HPDE6-E6E7 (cell line): ENCODE data around the gene PNPLA7.
"Not testable (repeated sequence)": the region's sequence is repeated elsewhere in the genome, so short reads cannot be mapped to it uniquely, and the experiment has no call there.

Experiments used
- DNase-seq: peaks from one replicate; pipeline ENCODE4 v3.0.0; 2011; ENCODE audit warnings: missing footprints; ENCODE audit errors: extremely low spot score

PNPLA7 gene

GRCh38 chr9:137478962-137479861 is 71.0 kb downstream of the PNPLA7 start:
- no peak for DNase-seq

- no peak for DNase-seq
Observed at GRCh38 chr9:137478613-137478961, 71.6 kb downstream of the PNPLA7 start.

- DNase-seq: no peak
Observed at GRCh38 chr9:137477778-137478612, 72.2 kb downstream of the PNPLA7 start.

GRCh38 chr9:137476856-137477255 is 73.3 kb downstream of the PNPLA7 start:
- DNase-seq: no peak

GRCh38 chr9:137475666-137476065 is 74.5 kb downstream of the PNPLA7 start:
- no peak for DNase-seq

GRCh38 chr9:137474271-137474670 is 75.9 kb downstream of the PNPLA7 start:
- DNase-seq: no peak

- no peak for DNase-seq
Observed at GRCh38 chr9:137470785-137471184, 79.4 kb downstream of the PNPLA7 start.

GRCh38 chr9:137467896-137468295 is 82.3 kb downstream of the PNPLA7 start:
- DNase-seq: no peak

- DNase-seq: no peak
Observed at GRCh38 chr9:137467161-137467581, 83.0 kb downstream of the PNPLA7 start.

- not testable (repeated sequence) for DNase-seq
Observed at GRCh38 chr9:137466389-137467085, 83.7 kb downstream of the PNPLA7 start.

- no peak for DNase-seq
Observed at GRCh38 chr9:137465720-137466388, 84.3 kb downstream of the PNPLA7 start.

- no peak for DNase-seq
Observed at GRCh38 chr9:137465000-137465719, 85.0 kb downstream of the PNPLA7 start.

- no peak for DNase-seq
Observed at GRCh38 chr9:137464291-137464999, 85.8 kb downstream of the PNPLA7 start.

- no peak for DNase-seq
Observed at GRCh38 chr9:137463931-137464290, 86.3 kb downstream of the PNPLA7 start.

GRCh38 chr9:137462986-137463930 is 86.9 kb downstream of the PNPLA7 start:
- DNase-seq: no peak

- DNase-seq: no peak
Observed at GRCh38 chr9:137462396-137462985, 87.7 kb downstream of the PNPLA7 start.

GRCh38 chr9:137461663-137462395 is 88.4 kb downstream of the PNPLA7 start:
- no peak for DNase-seq

- no peak for DNase-seq
Observed at GRCh38 chr9:137461316-137461662, 88.9 kb downstream of the PNPLA7 start.
